CD4-positive, CD25-positive, alpha-beta regulatory T cell (primary cell): Measurements from ENCODE around the gene ASAP2. TPM values are rescaled to one million over a fixed set of nuclear protein-coding genes. Genes with fewer than 3 reads are reported as not detected.
"Not testable (repeated sequence)": the region's sequence is repeated elsewhere in the genome, so short reads cannot be mapped to it uniquely, and the experiment has no call there.

Experiments used
- ATAC-seq, 2 donors: fragments of 150-1000 bp; cut with Tn5 transposase; one replicate each; pipeline ENCODE4 v1.10.0; 2021; ENCODE audit warnings: low read depth in 2 of 2, moderate number of reproducible peaks in 2 of 2, moderate library complexity in 1 of 2
- DNase-seq, 3 donors: peaks; one replicate each; pipeline versions ENCODE4 v3.0.0 to v3.0.0-alpha.2; 2012 to 2022; ENCODE audit warnings: mixed read lengths in 1 of 3
- H3K27ac ChIP-seq: one replicate; pipeline ENCODE4 v1.7.0; 2013; ENCODE audit warnings: mild to moderate bottlenecking, low read length; ENCODE audit not compliant: insufficient read depth, poor library complexity, severe bottlenecking
- H3K27me3 ChIP-seq: one replicate; pipeline ENCODE4 v1.7.0; 2013; ENCODE audit warnings: low read length; ENCODE audit not compliant: control insufficient read depth, insufficient read depth
- H3K36me3 ChIP-seq: one replicate; pipeline ENCODE4 v1.7.0; 2013; ENCODE audit warnings: mild to moderate bottlenecking, low read length, moderate library complexity; ENCODE audit not compliant: control insufficient read depth, insufficient read depth
- H3K4me1 ChIP-seq: 2 replicates; pipeline ENCODE4 v1.7.0; 2013; ENCODE audit warnings: mild to moderate bottlenecking, low read length; ENCODE audit not compliant: insufficient read depth, control insufficient read depth, poor library complexity, severe bottlenecking
- H3K4me3 ChIP-seq: one replicate; pipeline ENCODE4 v1.7.0; 2013; ENCODE audit warnings: low read depth, mild to moderate bottlenecking, low read length, moderate library complexity
- H3K9me3 ChIP-seq, 2 experiments: 1 replicate in 1 of 2; 2 replicates in 1 of 2; pipeline ENCODE4 v1.7.0; 2013; ENCODE audit warnings: low read length in 2 of 2, mild to moderate bottlenecking in 1 of 2, moderate library complexity in 1 of 2; ENCODE audit not compliant: control insufficient read depth in 2 of 2
- H3K27ac Mint-ChIP-seq, 3 donors: one replicate each; pipeline ENCODE4 v1.8.0; 2020 to 2022; ENCODE audit warnings: mild to moderate bottlenecking in 3 of 3, mixed read lengths in 3 of 3, moderate library complexity in 2 of 3
- H3K27me3 Mint-ChIP-seq: one replicate; pipeline ENCODE4 v1.8.0; 2022; ENCODE audit warnings: mild to moderate bottlenecking, mixed read lengths
- H3K36me3 Mint-ChIP-seq: one replicate; pipeline ENCODE4 v1.8.0; 2020; ENCODE audit warnings: mixed read lengths
- H3K4me1 Mint-ChIP-seq, 4 donors: one replicate each; pipeline ENCODE4 v1.8.0; 2020 to 2022; ENCODE audit warnings: mixed read lengths in 4 of 4, mild to moderate bottlenecking in 1 of 4
- H3K4me3 Mint-ChIP-seq, 4 donors: one replicate each; pipeline ENCODE4 v1.8.0; 2020 to 2022; ENCODE audit warnings: mild to moderate bottlenecking in 4 of 4, mixed read lengths in 4 of 4, moderate library complexity in 3 of 4
- H3K9me3 Mint-ChIP-seq, 7 donors: one replicate each; pipeline ENCODE4 v1.8.0; 2020 to 2022; ENCODE audit warnings: mixed read lengths in 7 of 7, mild to moderate bottlenecking in 3 of 7, moderate library complexity in 2 of 7
- polyA plus RNA-seq, 4 donors: library from polyadenylated mRNA; unstranded; fragments of 300-500 nt; fragmentation: Illumina TruSeq; gene quantifications; one replicate each; pipeline ENCODE4 v1.2.3, GENCODE V29; 2021
- total RNA-seq: library from RNA; stranded (reverse); gene quantifications from one replicate; pipeline ENCODE4 v1.2.3, GENCODE V29; 2022

The ASAP2 gene
- total and polyA plus RNA-seq, 5 donors from 2014 or later, result 1.5 TPM; not detected in 4

- DNase-seq (no peak), ATAC-seq (no peak)
- H3K27me3 Mint-ChIP-seq, result peaks cover 46% of the 10 kb centered on the region
- no peak overlapping the region for H3K27ac ChIP-seq
- no peaks in the 10 kb centered on the region for H3K4me1 Mint-ChIP-seq
- H3K4me1 ChIP-seq, result no peaks in the 10 kb centered on the region
- H3K27me3 ChIP-seq, result peaks cover 7% of the 10 kb centered on the region
- no peak overlapping the region for H3K4me3 ChIP-seq
- H3K27ac Mint-ChIP-seq, result no peak overlapping the region
- no peak overlapping the region for H3K4me3 Mint-ChIP-seq
- H3K36me3 ChIP-seq, result no peaks in the 10 kb centered on the region
- H3K36me3 Mint-ChIP-seq, result no peaks in the 10 kb centered on the region
- peaks cover 0 to 1% (median 0%) of the 10 kb centered on the region in 7 donors for H3K9me3 Mint-ChIP-seq
- no peaks in the 10 kb centered on the region for H3K9me3 ChIP-seq
These were observed 9.1 kb downstream of the ASAP2 start for GRCh38 chr2:9215680-9216079.

GRCh38 chr2:9216143-9216542 is 9.5 kb downstream of the ASAP2 start:
- H3K4me1 ChIP-seq, H3K4me3 Mint-ChIP-seq, H3K27me3 ChIP-seq, H3K27ac Mint-ChIP-seq, H3K9me3 Mint-ChIP-seq, H3K4me3 ChIP-seq, H3K36me3 Mint-ChIP-seq, H3K27ac ChIP-seq, H3K36me3 ChIP-seq, ATAC-seq, DNase-seq, H3K4me1 Mint-ChIP-seq, H3K9me3 ChIP-seq: not testable (repeated sequence)
- H3K27me3 Mint-ChIP-seq, result peaks cover 50% of the 10 kb centered on the region

GRCh38 chr2:9217838-9218770 is 11.5 kb downstream of the ASAP2 start:
- Mint-ChIP-seq H3K4me1 (no peaks in the 10 kb centered on the region), H3K4me3 (no peak overlapping the region), H3K27ac (no peak overlapping the region), H3K36me3 (no peaks in the 10 kb centered on the region), H3K9me3 (peaks cover 0 to 2% (median 0%) of the 10 kb centered on the region in 7 donors), H3K27me3 (peaks cover 44% of the 10 kb centered on the region)
- DNase-seq (no peak), ATAC-seq (no peak)
- Histone ChIP-seq H3K36me3 (no peaks in the 10 kb centered on the region), H3K4me3 (no peak overlapping the region), H3K4me1 (no peaks in the 10 kb centered on the region), H3K27ac (no peak overlapping the region), H3K27me3 (peaks cover 7% of the 10 kb centered on the region), H3K9me3 (no peaks in the 10 kb centered on the region)

GRCh38 chr2:9219027-9219445 is 12.4 kb downstream of the ASAP2 start:
- H3K9me3 Mint-ChIP-seq, result peaks cover 0 to 2% (median 0%) of the 10 kb centered on the region in 7 donors
- peaks cover 37% of the 10 kb centered on the region for H3K27me3 Mint-ChIP-seq
- Histone ChIP-seq H3K9me3 (no peaks in the 10 kb centered on the region), H3K4me3 (no peak overlapping the region), H3K27ac (no peak overlapping the region), H3K27me3 (peaks cover 5% of the 10 kb centered on the region), H3K4me1 (no peaks in the 10 kb centered on the region), H3K36me3 (no peaks in the 10 kb centered on the region)
- H3K4me1 Mint-ChIP-seq, result no peaks in the 10 kb centered on the region
- ATAC-seq (no peak), DNase-seq (no peak)
- H3K27ac Mint-ChIP-seq, result no peak overlapping the region
- no peaks in the 10 kb centered on the region for H3K36me3 Mint-ChIP-seq
- no peak overlapping the region for H3K4me3 Mint-ChIP-seq

GRCh38 chr2:9220201-9220600 is 13.6 kb downstream of the ASAP2 start:
- Histone ChIP-seq H3K27ac (no peak overlapping the region), H3K4me1 (no peaks in the 10 kb centered on the region), H3K36me3 (no peaks in the 10 kb centered on the region), H3K27me3 (peaks cover 5% of the 10 kb centered on the region), H3K4me3 (no peak overlapping the region), H3K9me3 (no peaks in the 10 kb centered on the region)
- Mint-ChIP-seq H3K36me3 (no peaks in the 10 kb centered on the region), H3K27me3 (peaks cover 27% of the 10 kb centered on the region), H3K27ac (no peak overlapping the region), H3K4me1 (no peaks in the 10 kb centered on the region), H3K4me3 (no peak overlapping the region), H3K9me3 (peaks cover 0 to 2% (median 0%) of the 10 kb centered on the region in 7 donors)
- ATAC-seq, result no peak
- DNase-seq, result no peak

GRCh38 chr2:9221223-9221622 is 14.6 kb downstream of the ASAP2 start:
- no peak overlapping the region for H3K4me3 Mint-ChIP-seq

GRCh38 chr2:9222239-9222892 is 15.8 kb downstream of the ASAP2 start:
- Mint-ChIP-seq H3K27me3 (peaks cover 23% of the 10 kb centered on the region), H3K4me1 (no peaks in the 10 kb centered on the region), H3K4me3 (no peak overlapping the region), H3K9me3 (peaks cover 0 to 3% (median 0%) of the 10 kb centered on the region in 7 donors), H3K27ac (no peak overlapping the region), H3K36me3 (no peaks in the 10 kb centered on the region)
- Histone ChIP-seq H3K4me1 (no peaks in the 10 kb centered on the region), H3K36me3 (no peaks in the 10 kb centered on the region), H3K27me3 (peaks cover 5% of the 10 kb centered on the region), H3K27ac (no peak overlapping the region), H3K9me3 (no peaks in the 10 kb centered on the region), H3K4me3 (no peak overlapping the region)
- DNase-seq (no peak), ATAC-seq (no peak)

More at GRCh38 chr2:9221223-9221622, 14.6 kb downstream of the ASAP2 start:
- H3K4me1 ChIP-seq, result no peaks in the 10 kb centered on the region
- H3K4me3 ChIP-seq, result no peak overlapping the region
- DNase-seq (no peak), ATAC-seq (no peak)
- H3K9me3 ChIP-seq, result no peaks in the 10 kb centered on the region
- Mint-ChIP-seq H3K4me1 (no peaks in the 10 kb centered on the region), H3K9me3 (peaks cover 0 to 3% (median 0%) of the 10 kb centered on the region in 7 donors), H3K27ac (no peak overlapping the region), H3K27me3 (peaks cover 27% of the 10 kb centered on the region), H3K36me3 (no peaks in the 10 kb centered on the region)
- peaks cover 5% of the 10 kb centered on the region for H3K27me3 ChIP-seq
- no peaks in the 10 kb centered on the region for H3K36me3 ChIP-seq
- no peak overlapping the region for H3K27ac ChIP-seq
